H9 (cell line): ENCODE results near the gene POLL. TPM values are rescaled to one million over a fixed set of nuclear protein-coding genes. Genes with fewer than 3 reads are reported as not detected.

Source experiments
- DNase-seq: peaks from one replicate; pipeline ENCODE4 v3.0.0-alpha.2; 2017
- H2AFZ ChIP-seq: one replicate; pipeline ENCODE4 v1.6.1; 2013; ENCODE audit warnings: mild to moderate bottlenecking, low read length, control low read depth, moderate library complexity
- H2AK5ac ChIP-seq: 2 replicates; pipeline ENCODE4 v1.6.1; 2013; ENCODE audit warnings: low read length, control low read depth, mixed read lengths; ENCODE audit not compliant: insufficient read length
- H2BK120ac ChIP-seq: one replicate; pipeline ENCODE4 v1.6.1; 2013; ENCODE audit warnings: low read depth, mild to moderate bottlenecking, low read length, control low read depth, inconsistent platforms; ENCODE audit not compliant: poor library complexity, severe bottlenecking
- H2BK12ac ChIP-seq: 2 replicates; pipeline ENCODE4 v1.6.1; 2013; ENCODE audit warnings: low read length, control low read depth, mixed read lengths, low read depth; ENCODE audit not compliant: insufficient read length
- H2BK15ac ChIP-seq: 2 replicates; pipeline ENCODE4 v1.6.1; 2013; ENCODE audit warnings: low read depth, low read length, control low read depth
- H2BK20ac ChIP-seq: one replicate; pipeline ENCODE4 v1.6.1; 2013; ENCODE audit warnings: low read depth, mild to moderate bottlenecking, low read length, control low read depth, inconsistent platforms; ENCODE audit not compliant: poor library complexity, severe bottlenecking
- H2BK5ac ChIP-seq: 2 replicates; pipeline ENCODE4 v1.6.1; 2013; ENCODE audit warnings: low read length, control low read depth, mixed read lengths; ENCODE audit not compliant: insufficient read length
- H3K14ac ChIP-seq: 2 replicates; pipeline ENCODE4 v1.6.1; 2013; ENCODE audit warnings: low read length, control low read depth; ENCODE audit not compliant: insufficient read depth
- H3K18ac ChIP-seq: 2 replicates; pipeline ENCODE4 v1.6.1; 2013; ENCODE audit warnings: low read depth, mild to moderate bottlenecking, mixed read lengths, low read length, control low read depth; ENCODE audit not compliant: insufficient read length
- H3K23ac ChIP-seq: 2 replicates; pipeline ENCODE4 v1.6.1; 2013; ENCODE audit warnings: low read length, control low read depth, mixed read lengths, low read depth; ENCODE audit not compliant: insufficient read length
- H3K23me2 ChIP-seq: 2 replicates; pipeline ENCODE4 v1.6.1; 2013; ENCODE audit warnings: low read depth, mild to moderate bottlenecking, mixed read lengths, low read length, control low read depth; ENCODE audit not compliant: insufficient read length, poor library complexity, severe bottlenecking
- H3K27ac ChIP-seq: 2 replicates; pipeline ENCODE4 v1.5.1; 2013; ENCODE audit warnings: low read length, control low read depth, mixed read lengths, low read depth; ENCODE audit not compliant: insufficient read length
- H3K27me3 ChIP-seq: 2 replicates; pipeline ENCODE4 v1.6.1; 2013; ENCODE audit warnings: low read length, control low read depth, inconsistent platforms; ENCODE audit not compliant: insufficient read depth
- H3K4ac ChIP-seq: 2 replicates; pipeline ENCODE4 v1.6.1; 2013; ENCODE audit warnings: low read depth, mild to moderate bottlenecking, control low read depth, inconsistent platforms, low read length, moderate library complexity
- H3K4me1 ChIP-seq: 2 replicates; pipeline ENCODE4 v1.6.1; 2013; ENCODE audit warnings: low read length, control low read depth, inconsistent platforms; ENCODE audit not compliant: insufficient read depth
- H3K4me2 ChIP-seq: 2 replicates; pipeline ENCODE4 v1.6.1; 2013; ENCODE audit warnings: low read length, control low read depth, mixed read lengths; ENCODE audit not compliant: insufficient read length, insufficient read depth
- H3K56ac ChIP-seq: 2 replicates; pipeline ENCODE4 v1.6.1; 2013; ENCODE audit warnings: low read depth, mild to moderate bottlenecking, mixed read lengths, low read length, control low read depth; ENCODE audit not compliant: insufficient read length
- H3K79me1 ChIP-seq: 2 replicates; pipeline ENCODE4 v1.6.1; 2013; ENCODE audit warnings: low read depth, mild to moderate bottlenecking, moderate library complexity, low read length, control low read depth, inconsistent platforms; ENCODE audit not compliant: insufficient read depth, poor library complexity, severe bottlenecking
- H3K79me2 ChIP-seq: 2 replicates; pipeline ENCODE4 v1.6.1; 2013; ENCODE audit warnings: low read length, control low read depth, inconsistent platforms; ENCODE audit not compliant: insufficient read depth
- H3K9ac ChIP-seq: 2 replicates; pipeline ENCODE4 v1.6.1; 2013; ENCODE audit warnings: low read length, control low read depth, mixed read lengths; ENCODE audit not compliant: insufficient read length; ENCODE audit errors: extremely low read depth
- H3K9me3 ChIP-seq: one replicate; pipeline ENCODE4 v1.6.1; 2013; ENCODE audit warnings: low read depth, low read length, inconsistent platforms; ENCODE audit not compliant: control insufficient read depth
- H3T11ph ChIP-seq: one replicate; pipeline ENCODE4 v1.6.1; 2013; ENCODE audit warnings: mild to moderate bottlenecking, low read length, control low read depth, inconsistent platforms
- H4K20me1 ChIP-seq: one replicate; pipeline ENCODE4 v1.6.1; 2013; ENCODE audit not compliant: control insufficient read depth, insufficient read length, insufficient read depth
- H4K5ac ChIP-seq: 2 replicates; pipeline ENCODE4 v1.6.1; 2013; ENCODE audit warnings: low read depth, mild to moderate bottlenecking, mixed read lengths, low read length, control low read depth; ENCODE audit not compliant: insufficient read length
- H4K8ac ChIP-seq: replicated peaks from 2 replicates; pipeline ENCODE4 v1.6.1; 2013; ENCODE audit warnings: low read length, control low read depth, mixed read lengths, low read depth; ENCODE audit not compliant: insufficient read length
- H4K91ac ChIP-seq: 2 replicates; pipeline ENCODE4 v1.6.1; 2013; ENCODE audit warnings: low read depth, mild to moderate bottlenecking, moderate library complexity, mixed read lengths, low read length, control low read depth; ENCODE audit not compliant: insufficient read length
- H3K27ac Mint-ChIP-seq, 3 experiments: 2 replicates in 2 of 3; 3 replicates in 1 of 3; pipeline ENCODE4 v1.8.0; 2020 to 2021; ENCODE audit warnings: mixed read lengths in 3 of 3, mild to moderate bottlenecking in 1 of 3, moderate library complexity in 1 of 3
- H3K27me3 Mint-ChIP-seq: 2 replicates; pipeline ENCODE4 v1.8.0; 2021; ENCODE audit warnings: low read depth, mild to moderate bottlenecking, moderate library complexity, mixed read lengths
- H3K36me3 Mint-ChIP-seq, 3 experiments: 2 replicates in 2 of 3; 3 replicates in 1 of 3; pipeline ENCODE4 v1.8.0; 2020 to 2021; ENCODE audit warnings: low read depth in 3 of 3, mixed read lengths in 3 of 3; ENCODE audit not compliant: insufficient read depth in 1 of 3
- H3K4me1 Mint-ChIP-seq, 2 experiments: 2 replicates each; pipeline ENCODE4 v1.8.0; 2020; ENCODE audit warnings: mixed read lengths in 2 of 2
- H3K4me3 Mint-ChIP-seq, 2 experiments: 2 replicates in 1 of 2; 3 replicates in 1 of 2; pipeline ENCODE4 v1.8.0; 2020 to 2021; ENCODE audit warnings: mild to moderate bottlenecking in 2 of 2, mixed read lengths in 2 of 2, moderate library complexity in 1 of 2
- H3K9me3 Mint-ChIP-seq, 2 experiments: 2 replicates in 1 of 2; 3 replicates in 1 of 2; pipeline ENCODE4 v1.8.0; 2020; ENCODE audit warnings: mild to moderate bottlenecking in 2 of 2, mixed read lengths in 2 of 2, moderate library complexity in 1 of 2
- WGBS: extraction: QIAGEN DNeasy Blood & Tissue Kit; methylation state at CpG from one replicate; pipeline ENCODE4 v1.1.7; 2013; ENCODE audit warnings: missing lambda C conversion rate, low lambda C conversion rate, mixed read lengths; ENCODE audit not compliant: insufficient read length; ENCODE audit errors: extremely low coverage; 5-methylcytosine and 5-hydroxymethylcytosine counted together
- total RNA-seq: library from RNA; stranded (reverse); gene quantifications from 2 replicates; pipeline ENCODE4 v1.2.1, GENCODE V29; 2021
- TF ChIP-seq, protein P1 (sequence below): fragments of 200-600 bp; sonication (generic); conservative IDR thresholded peaks from 3 replicates; pipeline ENCODE4 v1.8.0; 2021; ENCODE audit warnings: antibody characterized with exemption, mild to moderate bottlenecking

POLL gene
- total RNA-seq, 1 experiment from 2014 or later = 30.8 TPM

DNA sequence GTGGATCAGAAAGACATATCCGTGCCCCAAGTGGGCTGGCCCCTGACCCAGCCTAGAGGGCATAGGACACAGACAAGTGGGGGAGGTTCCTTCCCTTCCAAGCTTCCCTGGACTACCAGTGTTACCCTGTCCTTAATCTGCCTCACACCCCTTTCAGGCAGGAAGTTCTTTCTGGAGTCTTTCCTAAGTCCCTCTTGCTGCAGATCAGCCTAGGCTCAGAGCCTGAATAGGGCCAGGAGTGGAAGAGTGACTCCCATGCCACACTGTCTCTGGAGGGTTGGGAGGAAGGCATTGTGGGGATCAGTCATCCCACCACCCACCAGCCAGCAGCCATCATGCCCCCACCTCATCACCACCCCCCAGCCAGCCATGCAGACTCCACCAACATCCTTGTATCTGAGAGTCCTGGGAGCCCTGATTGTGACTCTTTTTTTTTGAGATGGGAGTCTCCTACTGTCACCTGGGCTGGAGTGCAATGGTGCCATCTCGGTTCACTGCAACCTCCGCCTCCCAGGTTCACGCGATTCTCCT lies 22.6 kb downstream of the POLL start:
- Mint-ChIP-seq H3K4me3 (no peak overlapping the region), H3K27ac (no peak overlapping the region), H3K27me3 (peaks cover 72% of the 10 kb centered on the region), H3K36me3 (no peaks in the 10 kb centered on the region; a peak in 1 of 7 replicates), H3K9me3 (no peaks in the 10 kb centered on the region; a peak in 1 of 5 replicates), H3K4me1 (peaks cover 17 to 22% of the 10 kb centered on the region in 2 experiments)
- no peak overlapping the region for H2BK5ac ChIP-seq
- H3K9me3 ChIP-seq = no peaks in the 10 kb centered on the region
- no peaks in the 10 kb centered on the region for H3K4me1 ChIP-seq
- no peak overlapping the region for H2AK5ac ChIP-seq
- H2BK20ac ChIP-seq = no peak overlapping the region
- H3K79me2 ChIP-seq = no peaks in the 10 kb centered on the region
- H3K4ac ChIP-seq = no peak overlapping the region
- no peak overlapping the region for H2BK120ac ChIP-seq
- peaks cover 10% of the 10 kb centered on the region for H3K23me2 ChIP-seq
- no peak overlapping the region for H3T11ph ChIP-seq
- no peak overlapping the region for H2BK12ac ChIP-seq
- no peak overlapping the region for H3K18ac ChIP-seq
- peaks cover 8% of the 10 kb centered on the region; the same call in 1 of the 2 replicates for H3K27me3 ChIP-seq
- H3K9ac ChIP-seq = no peak overlapping the region
- TF ChIP-seq, protein P1, sequence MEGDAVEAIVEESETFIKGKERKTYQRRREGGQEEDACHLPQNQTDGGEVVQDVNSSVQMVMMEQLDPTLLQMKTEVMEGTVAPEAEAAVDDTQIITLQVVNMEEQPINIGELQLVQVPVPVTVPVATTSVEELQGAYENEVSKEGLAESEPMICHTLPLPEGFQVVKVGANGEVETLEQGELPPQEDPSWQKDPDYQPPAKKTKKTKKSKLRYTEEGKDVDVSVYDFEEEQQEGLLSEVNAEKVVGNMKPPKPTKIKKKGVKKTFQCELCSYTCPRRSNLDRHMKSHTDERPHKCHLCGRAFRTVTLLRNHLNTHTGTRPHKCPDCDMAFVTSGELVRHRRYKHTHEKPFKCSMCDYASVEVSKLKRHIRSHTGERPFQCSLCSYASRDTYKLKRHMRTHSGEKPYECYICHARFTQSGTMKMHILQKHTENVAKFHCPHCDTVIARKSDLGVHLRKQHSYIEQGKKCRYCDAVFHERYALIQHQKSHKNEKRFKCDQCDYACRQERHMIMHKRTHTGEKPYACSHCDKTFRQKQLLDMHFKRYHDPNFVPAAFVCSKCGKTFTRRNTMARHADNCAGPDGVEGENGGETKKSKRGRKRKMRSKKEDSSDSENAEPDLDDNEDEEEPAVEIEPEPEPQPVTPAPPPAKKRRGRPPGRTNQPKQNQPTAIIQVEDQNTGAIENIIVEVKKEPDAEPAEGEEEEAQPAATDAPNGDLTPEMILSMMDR = no peak
- H3K27ac ChIP-seq = no peak overlapping the region
- no peak overlapping the region for H4K8ac ChIP-seq
- DNase-seq = no peak
- H3K79me1 ChIP-seq = no peaks in the 10 kb centered on the region
- H4K91ac ChIP-seq = no peak overlapping the region
- H4K20me1 ChIP-seq = no peaks in the 10 kb centered on the region
- no peak overlapping the region for H3K56ac ChIP-seq
- no peak overlapping the region for H2AFZ ChIP-seq
- no CpG with 5 or more reads among the region's 5 CpGs for WGBS
- no peak overlapping the region for H3K4me2 ChIP-seq
- H3K14ac ChIP-seq = no peak overlapping the region
- H3K23ac ChIP-seq = no peak overlapping the region
- H2BK15ac ChIP-seq = no peak overlapping the region
- no peak overlapping the region for H4K5ac ChIP-seq
